RWPE2 (cell line): ENCODE results near the gene VEGFA.
A peak's percentile ranks its signal among the peaks of the same experiment; 100 is the strongest.

ENCODE experiments used
- ATAC-seq: fragments of 200-7000 bp; cut with Tn5 transposase; 3 replicates; pipeline ENCODE4 v1.9.1; 2021; ENCODE audit warnings: low read depth
- DNase-seq: peaks from one replicate; pipeline ENCODE4 v3.0.0-alpha.2; 2020; ENCODE audit warnings: low spot score
- H3K27ac ChIP-seq: fragments of 450-650 bp; 2 replicates; pipeline ENCODE4 v1.5.1; 2017; ENCODE audit warnings: mild to moderate bottlenecking; ENCODE audit not compliant: poor library complexity, severe bottlenecking
- H3K27me3 ChIP-seq: fragments of 250-450 bp; sonication (Bioruptor Pico); 2 replicates; pipeline ENCODE4 v1.5.1; 2021; ENCODE audit warnings: mild to moderate bottlenecking, moderate library complexity; ENCODE audit not compliant: insufficient read depth, poor library complexity, severe bottlenecking
- H3K36me3 ChIP-seq: fragments of 250-450 bp; sonication (Bioruptor Pico); 2 replicates; pipeline ENCODE4 v1.5.1; 2020; ENCODE audit warnings: low read depth, mild to moderate bottlenecking, moderate library complexity
- H3K4me1 ChIP-seq: fragments of 250-450 bp; sonication (Bioruptor Pico); 2 replicates; pipeline ENCODE4 v1.5.1; 2021; ENCODE audit warnings: mild to moderate bottlenecking, moderate library complexity; ENCODE audit not compliant: insufficient read depth, poor library complexity, severe bottlenecking
- H3K4me3 ChIP-seq: fragments of 250-450 bp; sonication (Bioruptor Pico); 2 replicates; pipeline ENCODE4 v1.5.1; 2021; ENCODE audit warnings: mild to moderate bottlenecking, moderate library complexity; ENCODE audit not compliant: severe bottlenecking
- H3K9me3 ChIP-seq: fragments of 250-450 bp; sonication (Bioruptor Pico); 2 replicates; pipeline ENCODE4 v1.5.1; 2021; ENCODE audit warnings: mild to moderate bottlenecking, moderate library complexity; ENCODE audit not compliant: severe bottlenecking
- CTCF ChIP-seq: fragments of 450-650 bp; IDR thresholded peaks from one replicate; pipeline ENCODE4 v1.5.1; 2017; ENCODE audit warnings: mild to moderate bottlenecking, moderate library complexity; ENCODE audit not compliant: poor library complexity, severe bottlenecking

Gene VEGFA

GRCh38 chr6:43827898-43828297 lies 57.9 kb downstream of the VEGFA start:
- no peak overlapping the region for H3K4me3 ChIP-seq
- no peak for TF ChIP-seq CTCF
- ATAC-seq (no peak), DNase-seq (peak; percentile 37)
- no peaks in the 10 kb centered on the region for H3K4me1 ChIP-seq
- H3K9me3 ChIP-seq, result no peaks in the 10 kb centered on the region
- H3K27ac ChIP-seq, result no peak overlapping the region
- no peaks in the 10 kb centered on the region for H3K27me3 ChIP-seq
- no peaks in the 10 kb centered on the region for H3K36me3 ChIP-seq

DNA sequence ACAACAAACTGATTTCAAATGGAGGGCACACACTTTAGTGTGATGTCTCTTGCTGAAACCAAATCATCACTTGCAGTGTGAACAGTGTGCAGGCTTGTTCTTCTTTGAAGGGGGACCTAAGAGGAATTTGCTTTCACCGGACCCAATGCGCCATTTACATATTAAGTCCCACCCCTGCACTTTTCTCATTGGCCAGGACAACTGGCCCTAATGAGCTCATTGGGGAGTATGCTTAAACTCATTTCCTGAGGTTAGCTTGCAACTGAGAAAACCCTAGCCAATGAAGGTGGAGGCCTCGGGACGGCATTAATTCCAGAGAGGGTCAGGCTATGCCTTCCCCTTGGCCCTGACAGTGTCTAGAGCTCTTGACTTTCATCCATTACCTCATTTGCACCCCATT lies 58.7 kb downstream of the VEGFA start:
- no peaks in the 10 kb centered on the region for H3K9me3 ChIP-seq
- peak; percentile 19; the same call in 1 of the 3 replicates for ATAC-seq
- H3K36me3 ChIP-seq, result no peaks in the 10 kb centered on the region
- no peak overlapping the region for H3K4me3 ChIP-seq
- H3K4me1 ChIP-seq, result no peaks in the 10 kb centered on the region
- H3K27me3 ChIP-seq, result no peaks in the 10 kb centered on the region
- H3K27ac ChIP-seq, result no peak overlapping the region
- no peak for DNase-seq
- no peak for TF ChIP-seq CTCF

GRCh38 chr6:43829470-43829869 lies 59.5 kb downstream of the VEGFA start:
- no peak for DNase-seq
- Histone ChIP-seq H3K4me1 (no peaks in the 10 kb centered on the region), H3K27me3 (no peaks in the 10 kb centered on the region), H3K9me3 (no peaks in the 10 kb centered on the region), H3K36me3 (no peaks in the 10 kb centered on the region), H3K4me3 (no peak overlapping the region), H3K27ac (no peak overlapping the region)
- no peak for ATAC-seq
- TF ChIP-seq CTCF, result no peak

- DNase-seq (no peak), ATAC-seq (no peak)
- no peak overlapping the region for H3K4me3 ChIP-seq
- H3K9me3 ChIP-seq, result no peaks in the 10 kb centered on the region
- H3K36me3 ChIP-seq, result no peaks in the 10 kb centered on the region
- H3K27ac ChIP-seq, result no peak overlapping the region
- H3K27me3 ChIP-seq, result no peaks in the 10 kb centered on the region
- H3K4me1 ChIP-seq, result no peaks in the 10 kb centered on the region
- TF ChIP-seq CTCF, result no peak
These were observed 60.8 kb downstream of the VEGFA start for GRCh38 chr6:43830775-43831174.

DNA sequence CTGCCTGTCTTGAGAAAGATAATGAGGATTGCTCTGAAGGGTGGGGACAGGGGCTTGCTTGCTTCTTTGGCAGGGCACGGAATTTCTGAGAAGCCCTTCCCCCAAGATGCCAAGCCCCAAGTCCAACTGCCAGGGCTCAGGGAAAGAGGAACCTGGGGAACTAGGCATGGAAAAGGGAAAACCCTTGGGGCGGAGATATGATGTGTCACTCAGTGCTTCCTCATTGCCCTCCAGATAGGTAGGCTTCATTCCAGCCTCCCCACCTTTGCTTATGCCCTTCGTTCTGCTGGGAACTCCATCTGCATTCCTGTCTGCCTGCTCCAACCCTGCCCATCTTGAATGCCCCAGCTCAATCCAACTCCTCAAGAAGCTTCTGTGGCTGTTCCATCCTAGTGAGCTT lies 61.2 kb downstream of the VEGFA start:
- no peaks in the 10 kb centered on the region for H3K9me3 ChIP-seq
- H3K4me1 ChIP-seq, result no peaks in the 10 kb centered on the region
- no peaks in the 10 kb centered on the region for H3K36me3 ChIP-seq
- H3K27ac ChIP-seq, result no peak overlapping the region
- H3K4me3 ChIP-seq, result no peak overlapping the region
- TF ChIP-seq CTCF, result no peak
- ATAC-seq (0 out of 3 replicates have a peak, but pooled peaks have one; percentile 29), DNase-seq (no peak)
- H3K27me3 ChIP-seq, result no peaks in the 10 kb centered on the region
